HCT116 (cell line): ENCODE data around the gene SH3BP4.

Source experiments
- CTCF ChIP-seq, 3 experiments: fragments of 200-600 bp in 1 of 3; sonication (generic) in 1 of 3; IDR thresholded peaks in 2 of 3; conservative IDR thresholded peaks in 1 of 3; 2 replicates each; pipeline ENCODE4 v1.5.1; 2012 to 2017; ENCODE audit warnings: low read depth in 2 of 3, low read length in 2 of 3, antibody characterized with exemption in 1 of 3, borderline replicate concordance in 1 of 3, control low read depth in 1 of 3, mild to moderate bottlenecking in 1 of 3, mixed read lengths in 1 of 3, mixed run types in 1 of 3, moderate library complexity in 1 of 3; ENCODE audit not compliant: insufficient read depth in 1 of 3
- EGR1 ChIP-seq: IDR thresholded peaks from 2 replicates; pipeline ENCODE4 v1.6.1; 2012; ENCODE audit warnings: low read depth
- EZH2 ChIP-seq: fragments of 200-600 bp; sonication (generic); IDR thresholded peaks from 2 replicates; pipeline ENCODE4 v1.6.1; 2017; ENCODE audit warnings: antibody characterized with exemption, mixed run types
- EZH2phosphoT487 ChIP-seq: fragments of 200-600 bp; IDR thresholded peaks from 2 replicates; pipeline ENCODE4 v1.6.1; 2018; ENCODE audit warnings: antibody characterized with exemption, borderline replicate concordance
- JUND ChIP-seq: IDR thresholded peaks from 2 replicates; pipeline ENCODE4 v1.6.1; 2012
- MAX ChIP-seq: IDR thresholded peaks from 2 replicates; pipeline ENCODE4 v1.6.1; 2012
- POLR2A ChIP-seq: IDR thresholded peaks from 2 replicates; pipeline ENCODE4 v1.7.0; 2011; ENCODE audit warnings: borderline replicate concordance; ENCODE audit not compliant: insufficient read depth, insufficient read length; ENCODE audit errors: extremely low read depth
- POLR2AphosphoS5 ChIP-seq: IDR thresholded peaks from 2 replicates; pipeline ENCODE4 v1.6.1; 2011; ENCODE audit warnings: mild to moderate bottlenecking, low read depth, low read length, moderate library complexity
- RAD21 ChIP-seq: IDR thresholded peaks from 2 replicates; pipeline ENCODE4 v1.6.1; 2012; ENCODE audit warnings: low read depth, mild to moderate bottlenecking
- SIN3A ChIP-seq: IDR thresholded peaks from 2 replicates; pipeline ENCODE4 v1.6.1; 2012; ENCODE audit warnings: low read depth
- ZBTB33 ChIP-seq: IDR thresholded peaks from 2 replicates; pipeline ENCODE4 v1.6.1; 2011; ENCODE audit warnings: mild to moderate bottlenecking, low read length, moderate library complexity; ENCODE audit not compliant: insufficient replicate concordance; ENCODE audit errors: extremely low read depth
- ZNF274 ChIP-seq: fragments of 200-500 bp; sonication (Bioruptor generic); IDR thresholded peaks from 2 replicates; pipeline ENCODE4 v1.6.1; 2014; ENCODE audit warnings: mild to moderate bottlenecking, low read depth, low read length, inconsistent platforms

- no peak for TF ChIP-seq SIN3A
- TF ChIP-seq ZNF274, result no peak
- TF ChIP-seq JUND, result no peak
- TF ChIP-seq POLR2A, result no peak
- no peak for TF ChIP-seq CTCF (IDR thresholded peaks at IDR 0.05 in 2 of 3, conservative IDR thresholded peaks at IDR 0.05 in 1 of 3; ENCODE audit: borderline replicate concordance in 1 of 3, insufficient read depth in 1 of 3, low read depth in 2 of 3, low read length in 2 of 3)
- TF ChIP-seq POLR2AphosphoS5, result no peak
- TF ChIP-seq EZH2phosphoT487, result no peak
- no peak for TF ChIP-seq MAX
- no peak for TF ChIP-seq ZBTB33
- TF ChIP-seq EZH2, result no peak
- TF ChIP-seq RAD21, result no peak
- no peak for TF ChIP-seq EGR1
Measured at GRCh38 chr2:235098736-235099494, 147.1 kb downstream of the SH3BP4 start.
